Upper lobe of right lung (tissue), 1 donor: Measurements from ENCODE around the gene PLB1. TPM values are rescaled to one million over a fixed set of nuclear protein-coding genes. Genes with fewer than 3 reads are reported as not detected.

ENCODE experiments used
- ATAC-seq: fragments of 200-7000 bp; cut with Tn5 transposase; one replicate; pipeline ENCODE4 v1.9.1; 2020; ENCODE audit warnings: mild to moderate bottlenecking, moderate library complexity
- DNase-seq: peaks from one replicate; pipeline ENCODE4 v3.0.0-alpha.2; 2020
- H3K27ac ChIP-seq: fragments of 200-600 bp; one replicate; pipeline ENCODE4 v1.8.0; 2022
- H3K27me3 ChIP-seq: fragments of 200-600 bp; one replicate; pipeline ENCODE4 v1.8.0; 2022; ENCODE audit warnings: mild to moderate bottlenecking
- H3K36me3 ChIP-seq: fragments of 200-600 bp; one replicate; pipeline ENCODE4 v1.8.0; 2022
- H3K4me1 ChIP-seq: fragments of 200-600 bp; one replicate; pipeline ENCODE4 v1.8.0; 2022
- H3K4me3 ChIP-seq: fragments of 200-600 bp; one replicate; pipeline ENCODE4 v1.8.0; 2022; ENCODE audit warnings: mild to moderate bottlenecking
- H3K9me3 ChIP-seq: fragments of 200-600 bp; one replicate; pipeline ENCODE4 v1.8.0; 2022
- CTCF ChIP-seq: fragments of 200-600 bp; IDR thresholded peaks from one replicate; pipeline ENCODE4 v1.8.0; 2022; ENCODE audit warnings: antibody characterized with exemption
- intact Hi-C: fragments of 100-400 bp; cut with DNase I; formaldehyde crosslinking; loops from one replicate; pipeline ENCODE4 v1.11.0; 2022
- total RNA-seq: library from RNA; stranded (reverse); fragmentation: NEBNext Ultra II Directional; extraction: Animal tissue kit (Norgen Biotek cat#: 25700); gene quantifications from one replicate; pipeline ENCODE4 v1.2.1, GENCODE V29; 2021
- donor health status: DM: no; HTN: yes; CAD: no; lungs with severe emphysema.

The PLB1 gene
- total RNA-seq, 1 donor from 2014 or later = 4.2 TPM

- no peak for DNase-seq
- peak; percentile 46 for ATAC-seq
Observed at GRCh38 chr2:28681158-28681571, 185.3 kb downstream of the PLB1 start.

GRCh38 chr2:28681606-28682005 is 185.7 kb downstream of the PLB1 start:
- H3K27ac ChIP-seq = no peak overlapping the region
- ATAC-seq = no peak
- DNase-seq = no peak
- no peak overlapping the region for H3K4me3 ChIP-seq
- H3K27me3 ChIP-seq = no peaks in the 10 kb centered on the region
- H3K36me3 ChIP-seq = no peaks in the 10 kb centered on the region
- intact Hi-C loops = no loop called here
- no peak for TF ChIP-seq CTCF
- no peaks in the 10 kb centered on the region for H3K9me3 ChIP-seq
- peaks cover 22% of the 10 kb centered on the region for H3K4me1 ChIP-seq

More at GRCh38 chr2:28681158-28681571, 185.3 kb downstream of the PLB1 start:
- Histone ChIP-seq H3K4me3 (no peak overlapping the region), H3K36me3 (no peaks in the 10 kb centered on the region), H3K27me3 (no peaks in the 10 kb centered on the region), H3K27ac (no peak overlapping the region), H3K9me3 (no peaks in the 10 kb centered on the region), H3K4me1 (peaks cover 22% of the 10 kb centered on the region)
- intact Hi-C loops = no loop called here
- no peak for TF ChIP-seq CTCF

- intact Hi-C loops = no loop called here
- no peak overlapping the region for H3K4me3 ChIP-seq
- no peak for TF ChIP-seq CTCF
- no peaks in the 10 kb centered on the region for H3K27me3 ChIP-seq
- H3K27ac ChIP-seq = peak overlapping the region; percentile 21
- H3K36me3 ChIP-seq = no peaks in the 10 kb centered on the region
- H3K4me1 ChIP-seq = peaks cover 22% of the 10 kb centered on the region
- no peaks in the 10 kb centered on the region for H3K9me3 ChIP-seq
- DNase-seq (peak; percentile 86), ATAC-seq (peak; percentile 71)
Observed at GRCh38 chr2:28683100-28683706, 187.3 kb downstream of the PLB1 start.

GRCh38 chr2:28684142-28684858 is 188.4 kb downstream of the PLB1 start:
- peaks cover 22% of the 10 kb centered on the region for H3K4me1 ChIP-seq
- H3K36me3 ChIP-seq = no peaks in the 10 kb centered on the region
- H3K27me3 ChIP-seq = no peaks in the 10 kb centered on the region
- ATAC-seq (no peak), DNase-seq (no peak)
- TF ChIP-seq CTCF = no peak
- no peaks in the 10 kb centered on the region for H3K9me3 ChIP-seq
- no peak overlapping the region for H3K27ac ChIP-seq
- no peak overlapping the region for H3K4me3 ChIP-seq
- intact Hi-C loops = no loop called here

- Histone ChIP-seq H3K36me3 (no peaks in the 10 kb centered on the region), H3K4me1 (peaks cover 16% of the 10 kb centered on the region), H3K4me3 (no peak overlapping the region), H3K9me3 (no peaks in the 10 kb centered on the region), H3K27me3 (no peaks in the 10 kb centered on the region), H3K27ac (no peak overlapping the region)
- intact Hi-C loops = no loop called here
- ATAC-seq = peak; percentile 68
- TF ChIP-seq CTCF = no peak
- DNase-seq = no peak
Observed at GRCh38 chr2:28687171-28687570, 191.3 kb downstream of the PLB1 start.
